H9 (cell line): ENCODE results near the gene MFSD12. TPM values are rescaled to one million over a fixed set of nuclear protein-coding genes. Genes with fewer than 3 reads are reported as not detected.

ENCODE experiments used
- DNase-seq: peaks from one replicate; pipeline ENCODE4 v3.0.0-alpha.2; 2017
- H2AFZ ChIP-seq: one replicate; pipeline ENCODE4 v1.6.1; 2013; ENCODE audit warnings: mild to moderate bottlenecking, low read length, control low read depth, moderate library complexity
- H2AK5ac ChIP-seq: 2 replicates; pipeline ENCODE4 v1.6.1; 2013; ENCODE audit warnings: low read length, control low read depth, mixed read lengths; ENCODE audit not compliant: insufficient read length
- H2BK120ac ChIP-seq: one replicate; pipeline ENCODE4 v1.6.1; 2013; ENCODE audit warnings: low read depth, mild to moderate bottlenecking, low read length, control low read depth, inconsistent platforms; ENCODE audit not compliant: poor library complexity, severe bottlenecking
- H2BK12ac ChIP-seq: 2 replicates; pipeline ENCODE4 v1.6.1; 2013; ENCODE audit warnings: low read length, control low read depth, mixed read lengths, low read depth; ENCODE audit not compliant: insufficient read length
- H2BK15ac ChIP-seq: 2 replicates; pipeline ENCODE4 v1.6.1; 2013; ENCODE audit warnings: low read depth, low read length, control low read depth
- H2BK20ac ChIP-seq: one replicate; pipeline ENCODE4 v1.6.1; 2013; ENCODE audit warnings: low read depth, mild to moderate bottlenecking, low read length, control low read depth, inconsistent platforms; ENCODE audit not compliant: poor library complexity, severe bottlenecking
- H2BK5ac ChIP-seq: 2 replicates; pipeline ENCODE4 v1.6.1; 2013; ENCODE audit warnings: low read length, control low read depth, mixed read lengths; ENCODE audit not compliant: insufficient read length
- H3K14ac ChIP-seq: 2 replicates; pipeline ENCODE4 v1.6.1; 2013; ENCODE audit warnings: low read length, control low read depth; ENCODE audit not compliant: insufficient read depth
- H3K18ac ChIP-seq: 2 replicates; pipeline ENCODE4 v1.6.1; 2013; ENCODE audit warnings: low read depth, mild to moderate bottlenecking, mixed read lengths, low read length, control low read depth; ENCODE audit not compliant: insufficient read length
- H3K23ac ChIP-seq: 2 replicates; pipeline ENCODE4 v1.6.1; 2013; ENCODE audit warnings: low read length, control low read depth, mixed read lengths, low read depth; ENCODE audit not compliant: insufficient read length
- H3K23me2 ChIP-seq: 2 replicates; pipeline ENCODE4 v1.6.1; 2013; ENCODE audit warnings: low read depth, mild to moderate bottlenecking, mixed read lengths, low read length, control low read depth; ENCODE audit not compliant: insufficient read length, poor library complexity, severe bottlenecking
- H3K27ac ChIP-seq: 2 replicates; pipeline ENCODE4 v1.5.1; 2013; ENCODE audit warnings: low read length, control low read depth, mixed read lengths, low read depth; ENCODE audit not compliant: insufficient read length
- H3K27me3 ChIP-seq: 2 replicates; pipeline ENCODE4 v1.6.1; 2013; ENCODE audit warnings: low read length, control low read depth, inconsistent platforms; ENCODE audit not compliant: insufficient read depth
- H3K4ac ChIP-seq: 2 replicates; pipeline ENCODE4 v1.6.1; 2013; ENCODE audit warnings: low read depth, mild to moderate bottlenecking, control low read depth, inconsistent platforms, low read length, moderate library complexity
- H3K4me1 ChIP-seq: 2 replicates; pipeline ENCODE4 v1.6.1; 2013; ENCODE audit warnings: low read length, control low read depth, inconsistent platforms; ENCODE audit not compliant: insufficient read depth
- H3K4me2 ChIP-seq: 2 replicates; pipeline ENCODE4 v1.6.1; 2013; ENCODE audit warnings: low read length, control low read depth, mixed read lengths; ENCODE audit not compliant: insufficient read length, insufficient read depth
- H3K56ac ChIP-seq: 2 replicates; pipeline ENCODE4 v1.6.1; 2013; ENCODE audit warnings: low read depth, mild to moderate bottlenecking, mixed read lengths, low read length, control low read depth; ENCODE audit not compliant: insufficient read length
- H3K79me1 ChIP-seq: 2 replicates; pipeline ENCODE4 v1.6.1; 2013; ENCODE audit warnings: low read depth, mild to moderate bottlenecking, moderate library complexity, low read length, control low read depth, inconsistent platforms; ENCODE audit not compliant: insufficient read depth, poor library complexity, severe bottlenecking
- H3K79me2 ChIP-seq: 2 replicates; pipeline ENCODE4 v1.6.1; 2013; ENCODE audit warnings: low read length, control low read depth, inconsistent platforms; ENCODE audit not compliant: insufficient read depth
- H3K9ac ChIP-seq: 2 replicates; pipeline ENCODE4 v1.6.1; 2013; ENCODE audit warnings: low read length, control low read depth, mixed read lengths; ENCODE audit not compliant: insufficient read length; ENCODE audit errors: extremely low read depth
- H3K9me3 ChIP-seq: one replicate; pipeline ENCODE4 v1.6.1; 2013; ENCODE audit warnings: low read depth, low read length, inconsistent platforms; ENCODE audit not compliant: control insufficient read depth
- H3T11ph ChIP-seq: one replicate; pipeline ENCODE4 v1.6.1; 2013; ENCODE audit warnings: mild to moderate bottlenecking, low read length, control low read depth, inconsistent platforms
- H4K20me1 ChIP-seq: one replicate; pipeline ENCODE4 v1.6.1; 2013; ENCODE audit not compliant: control insufficient read depth, insufficient read length, insufficient read depth
- H4K5ac ChIP-seq: 2 replicates; pipeline ENCODE4 v1.6.1; 2013; ENCODE audit warnings: low read depth, mild to moderate bottlenecking, mixed read lengths, low read length, control low read depth; ENCODE audit not compliant: insufficient read length
- H4K8ac ChIP-seq: replicated peaks from 2 replicates; pipeline ENCODE4 v1.6.1; 2013; ENCODE audit warnings: low read length, control low read depth, mixed read lengths, low read depth; ENCODE audit not compliant: insufficient read length
- H4K91ac ChIP-seq: 2 replicates; pipeline ENCODE4 v1.6.1; 2013; ENCODE audit warnings: low read depth, mild to moderate bottlenecking, moderate library complexity, mixed read lengths, low read length, control low read depth; ENCODE audit not compliant: insufficient read length
- H3K27ac Mint-ChIP-seq, 3 experiments: 2 replicates in 2 of 3; 3 replicates in 1 of 3; pipeline ENCODE4 v1.8.0; 2020 to 2021; ENCODE audit warnings: mixed read lengths in 3 of 3, mild to moderate bottlenecking in 1 of 3, moderate library complexity in 1 of 3
- H3K27me3 Mint-ChIP-seq: 2 replicates; pipeline ENCODE4 v1.8.0; 2021; ENCODE audit warnings: low read depth, mild to moderate bottlenecking, moderate library complexity, mixed read lengths
- H3K36me3 Mint-ChIP-seq, 3 experiments: 2 replicates in 2 of 3; 3 replicates in 1 of 3; pipeline ENCODE4 v1.8.0; 2020 to 2021; ENCODE audit warnings: low read depth in 3 of 3, mixed read lengths in 3 of 3; ENCODE audit not compliant: insufficient read depth in 1 of 3
- H3K4me1 Mint-ChIP-seq, 2 experiments: 2 replicates each; pipeline ENCODE4 v1.8.0; 2020; ENCODE audit warnings: mixed read lengths in 2 of 2
- H3K4me3 Mint-ChIP-seq, 2 experiments: 2 replicates in 1 of 2; 3 replicates in 1 of 2; pipeline ENCODE4 v1.8.0; 2020 to 2021; ENCODE audit warnings: mild to moderate bottlenecking in 2 of 2, mixed read lengths in 2 of 2, moderate library complexity in 1 of 2
- H3K9me3 Mint-ChIP-seq, 2 experiments: 2 replicates in 1 of 2; 3 replicates in 1 of 2; pipeline ENCODE4 v1.8.0; 2020; ENCODE audit warnings: mild to moderate bottlenecking in 2 of 2, mixed read lengths in 2 of 2, moderate library complexity in 1 of 2
- CTCF ChIP-seq: fragments of 200-600 bp; sonication (generic); conservative IDR thresholded peaks from 3 replicates; pipeline ENCODE4 v1.8.0; 2021; ENCODE audit warnings: antibody characterized with exemption, mild to moderate bottlenecking
- WGBS: extraction: QIAGEN DNeasy Blood & Tissue Kit; methylation state at CpG from one replicate; pipeline ENCODE4 v1.1.7; 2013; ENCODE audit warnings: missing lambda C conversion rate, low lambda C conversion rate, mixed read lengths; ENCODE audit not compliant: insufficient read length; ENCODE audit errors: extremely low coverage; 5-methylcytosine and 5-hydroxymethylcytosine counted together
- total RNA-seq: library from RNA; stranded (reverse); gene quantifications from 2 replicates; pipeline ENCODE4 v1.2.1, GENCODE V29; 2021

MFSD12 gene
- total RNA-seq, 1 experiment from 2014 or later = 58.8 TPM

- no peaks in the 10 kb centered on the region for H4K20me1 ChIP-seq
- H3T11ph ChIP-seq = no peak overlapping the region
- no peak overlapping the region for H3K4me2 ChIP-seq
- H3K23me2 ChIP-seq = no peaks in the 10 kb centered on the region
- H3K79me2 ChIP-seq = no peaks in the 10 kb centered on the region
- peaks cover 7 to 14% of the 10 kb centered on the region in 2 experiments; a peak in 3 of 4 replicates for H3K4me1 Mint-ChIP-seq
- H2BK120ac ChIP-seq = no peak overlapping the region
- no peaks in the 10 kb centered on the region for H3K79me1 ChIP-seq
- H3K4ac ChIP-seq = no peak overlapping the region
- H2BK15ac ChIP-seq = no peak overlapping the region
- H4K5ac ChIP-seq = no peak overlapping the region
- H2BK20ac ChIP-seq = no peak overlapping the region
- no peaks in the 10 kb centered on the region for H3K4me1 ChIP-seq
- no peak overlapping the region for H3K27ac ChIP-seq
- H3K4me3 Mint-ChIP-seq = no peak overlapping the region
- H2BK12ac ChIP-seq = no peak overlapping the region
- H3K9ac ChIP-seq = no peak overlapping the region
- H3K14ac ChIP-seq = no peak overlapping the region
- no peak overlapping the region for H3K27ac Mint-ChIP-seq
- TF ChIP-seq CTCF = no peak
- no peaks in the 10 kb centered on the region for H3K27me3 ChIP-seq
- H2AFZ ChIP-seq = no peak overlapping the region
- no peak overlapping the region for H2AK5ac ChIP-seq
- H3K9me3 Mint-ChIP-seq = no peaks in the 10 kb centered on the region
- no CpG with 5 or more reads among the region's 47 CpGs for WGBS
- H4K91ac ChIP-seq = no peak overlapping the region
- no peak overlapping the region for H3K56ac ChIP-seq
- DNase-seq = no peak
- no peak overlapping the region for H4K8ac ChIP-seq
- H3K18ac ChIP-seq = no peak overlapping the region
- no peaks in the 10 kb centered on the region for H3K27me3 Mint-ChIP-seq
- no peak overlapping the region for H2BK5ac ChIP-seq
- H3K36me3 Mint-ChIP-seq = peaks cover 2 to 20% (median 17%) of the 10 kb centered on the region in 3 experiments; a peak in 6 of 7 replicates
- H3K23ac ChIP-seq = no peak overlapping the region
- H3K9me3 ChIP-seq = no peaks in the 10 kb centered on the region
These were observed 14.0 kb downstream of the MFSD12 start for GRCh38 chr19:3543150-3544057.
